ENCODE data around the gene ITPR2.
"Not testable (repeated sequence)": the region's sequence is repeated elsewhere in the genome, so short reads cannot be mapped to it uniquely, and the experiment has no call there.

ITPR2 gene

GRCh38 chr12:26339976-26340375, 493.0 kb downstream of the ITPR2 start:
- DNase-seq (ENCODE audit: low read depth), result no peak

- no peak for DNase-seq (ENCODE audit: low read depth)
These were observed 494.1 kb downstream of the ITPR2 start for GRCh38 chr12:26338586-26339572.

GRCh38 chr12:26335651-26336050, 497.3 kb downstream of the ITPR2 start:
- DNase-seq (ENCODE audit: low read depth), result no peak

DNA sequence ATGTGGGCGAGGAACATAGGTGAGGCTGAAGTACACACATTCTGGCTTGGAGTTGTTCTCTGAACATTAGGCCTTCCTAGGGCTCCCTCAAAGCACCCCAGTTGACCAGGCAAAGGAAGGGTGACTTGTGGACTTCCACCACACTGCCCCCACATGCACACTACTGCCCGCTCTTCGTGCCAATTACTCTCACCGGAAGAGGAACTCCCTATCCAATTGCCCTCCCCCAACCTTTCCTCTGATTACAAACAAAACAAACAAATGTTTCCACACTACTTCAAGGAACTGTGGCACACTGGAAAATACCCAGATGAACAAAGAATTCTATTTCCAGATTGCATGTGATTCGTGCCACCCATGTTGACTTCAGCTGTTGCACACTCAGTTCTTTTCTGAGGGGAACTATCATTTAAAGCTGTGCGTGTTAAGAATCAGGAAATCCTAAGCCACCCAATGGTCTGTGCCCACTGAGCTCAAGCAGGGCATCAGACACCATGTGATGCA, 498.3 kb downstream of the ITPR2 start:
- DNase-seq (ENCODE audit: low read depth), result no peak

- no peak for DNase-seq (ENCODE audit: low read depth)
These were observed 501.0 kb downstream of the ITPR2 start for GRCh38 chr12:26331960-26332359.

DNA sequence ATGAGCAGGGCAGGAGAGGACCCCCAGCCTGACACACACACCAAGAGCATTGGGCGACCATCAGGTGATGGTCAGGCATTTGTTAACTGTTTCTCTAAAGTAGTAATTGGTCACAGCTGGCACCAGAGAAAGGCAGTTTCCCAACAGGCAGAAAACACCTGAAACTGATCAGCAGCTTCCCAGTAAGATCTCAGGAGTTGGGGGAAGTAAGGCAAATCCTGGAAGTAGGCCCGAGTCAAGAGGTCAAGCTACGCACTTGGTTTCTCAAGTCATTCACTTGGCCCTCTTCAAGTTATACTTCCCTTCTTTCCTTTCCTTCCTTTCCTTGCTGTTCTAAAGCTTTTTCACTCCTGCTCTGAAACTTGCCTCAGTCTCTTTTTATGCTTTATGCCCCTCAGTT, 501.9 kb downstream of the ITPR2 start:
- DNase-seq (ENCODE audit: low read depth), result no peak

GRCh38 chr12:26327975-26328644, 504.9 kb downstream of the ITPR2 start:
- DNase-seq (ENCODE audit: low read depth), result no peak

- DNase-seq (ENCODE audit: low read depth), result no peak
These were observed 509.3 kb downstream of the ITPR2 start for GRCh38 chr12:26323673-26324072.

GRCh38 chr12:26319511-26319910, 513.5 kb downstream of the ITPR2 start:
- DNase-seq (ENCODE audit: low read depth), result no peak

GRCh38 chr12:26318661-26319068, 514.3 kb downstream of the ITPR2 start:
- DNase-seq (ENCODE audit: low read depth), result no peak

- no peak for DNase-seq (ENCODE audit: low read depth)
These were observed 514.9 kb downstream of the ITPR2 start for GRCh38 chr12:26317942-26318575.

DNA sequence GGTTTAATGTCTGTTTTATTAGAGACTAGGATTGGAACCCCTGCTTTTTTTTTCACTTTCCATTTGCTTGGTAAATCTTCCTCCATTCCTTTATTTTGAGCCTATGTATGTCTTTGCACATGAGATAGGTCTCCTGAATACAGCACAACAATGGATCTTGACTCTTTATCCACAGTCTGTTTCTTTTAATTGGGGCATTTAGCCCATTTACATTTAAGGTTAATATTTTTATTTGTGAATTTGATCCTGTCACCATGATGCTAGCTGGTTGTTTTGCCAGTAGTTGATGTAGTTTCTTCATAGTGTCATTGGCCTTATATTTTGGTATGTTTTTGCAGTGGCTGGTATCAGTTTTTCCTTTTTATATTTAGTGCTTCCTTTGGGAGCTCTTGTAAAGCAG, 518.9 kb downstream of the ITPR2 start:
- not testable (repeated sequence) for DNase-seq (ENCODE audit: low read depth)

GRCh38 chr12:26310489-26310888, 522.5 kb downstream of the ITPR2 start:
- not testable (repeated sequence) for DNase-seq (ENCODE audit: low read depth)

DNA sequence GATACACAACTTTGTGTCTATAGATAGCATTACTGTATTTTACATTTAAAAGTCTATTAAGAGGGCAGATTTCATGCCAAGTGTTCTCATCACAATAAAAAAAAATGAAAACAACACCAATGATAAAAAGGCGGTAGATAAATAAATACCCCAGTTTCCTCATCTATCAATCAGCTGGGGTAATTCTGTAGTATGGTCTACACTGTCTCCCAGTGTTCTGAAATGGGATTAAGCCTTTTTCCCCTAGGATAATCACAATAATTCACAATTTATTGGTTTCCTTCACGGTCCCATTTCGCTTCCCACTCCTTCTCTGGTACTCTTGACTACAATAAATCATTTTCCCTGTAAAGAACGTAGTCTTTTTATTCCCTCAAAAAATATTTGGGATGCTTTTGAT, 523.4 kb downstream of the ITPR2 start:
- DNase-seq (ENCODE audit: low read depth), result no peak

- no peak for DNase-seq (ENCODE audit: low read depth)
These were observed 528.7 kb downstream of the ITPR2 start for GRCh38 chr12:26304273-26304672.

GRCh38 chr12:26303418-26303817, 529.6 kb downstream of the ITPR2 start:
- no peak for DNase-seq (ENCODE audit: low read depth)

DNA sequence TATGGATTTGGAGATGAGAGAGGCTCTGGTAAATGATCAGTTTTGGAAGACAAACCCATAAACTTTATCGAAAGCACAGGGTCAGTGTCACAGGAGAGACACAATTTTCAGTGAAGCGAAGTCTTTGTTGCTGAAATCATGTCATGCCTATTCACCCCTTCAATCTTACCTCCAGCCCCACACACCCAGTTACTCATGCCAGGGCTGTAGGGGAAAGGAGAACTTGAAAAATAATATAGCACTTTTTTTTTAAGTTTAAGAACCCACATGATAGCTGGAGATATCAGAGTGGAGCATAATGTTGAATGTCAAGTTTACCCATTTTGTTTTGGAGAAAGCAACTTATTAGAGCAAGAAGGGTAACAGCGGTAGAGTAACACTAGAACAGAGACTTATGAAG, 530.2 kb downstream of the ITPR2 start:
- DNase-seq (ENCODE audit: low read depth), result no peak

DNA sequence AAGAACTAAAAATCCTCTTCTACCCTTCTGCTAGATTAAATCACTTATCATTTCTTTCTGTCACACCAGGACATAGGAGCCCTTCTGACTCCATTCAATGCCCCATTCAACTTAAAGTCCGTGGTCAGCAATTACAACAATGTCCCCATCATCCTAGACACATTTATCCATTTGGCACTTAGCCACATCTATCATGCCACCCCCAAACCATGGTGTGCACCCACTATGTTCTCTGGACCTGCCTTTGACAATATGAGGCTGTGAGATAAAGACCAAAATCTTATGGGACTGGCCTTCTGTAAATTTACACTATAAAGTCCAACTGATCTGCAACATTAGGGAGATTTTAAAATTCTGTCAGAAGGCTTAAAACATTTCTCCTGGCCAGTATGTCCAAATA, 533.2 kb downstream of the ITPR2 start:
- DNase-seq (ENCODE audit: low read depth), result no peak

- DNase-seq (ENCODE audit: low read depth), result no peak
These were observed 534.0 kb downstream of the ITPR2 start for GRCh38 chr12:26298785-26299621.

DNA sequence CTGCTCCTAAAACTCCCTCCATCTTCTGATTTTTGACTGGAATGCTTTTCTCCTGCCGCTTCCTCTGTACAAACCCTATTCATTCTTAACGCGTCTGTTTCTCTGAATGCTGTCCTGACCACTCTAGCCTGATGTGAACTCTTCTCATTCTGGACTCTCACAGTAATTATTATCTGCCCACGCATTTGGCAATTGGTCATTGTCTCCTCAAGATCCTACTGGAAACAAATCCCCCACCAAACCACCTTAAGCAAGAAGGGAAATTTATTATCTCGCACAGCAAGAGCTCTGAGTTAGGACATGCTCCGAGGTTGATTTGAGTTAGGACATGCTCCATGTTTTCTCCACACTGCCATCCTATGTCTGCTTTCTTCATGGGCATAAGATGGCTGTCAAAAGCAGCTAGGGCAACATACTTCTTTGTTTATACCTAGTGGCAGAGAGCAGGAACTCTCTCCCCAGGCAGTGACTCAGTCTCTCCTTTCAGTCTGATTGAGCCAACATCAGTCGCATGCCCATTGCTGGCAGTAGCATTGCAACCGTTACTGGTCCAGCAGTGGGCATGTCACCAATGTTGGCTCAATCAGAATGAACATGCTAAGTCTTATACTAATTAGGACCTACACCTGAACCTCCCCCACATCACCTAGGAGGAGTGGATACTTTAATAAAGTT, 535.5 kb downstream of the ITPR2 start:
- DNase-seq (ENCODE audit: low read depth), result no peak

GRCh38 chr12:26295001-26295400, 538.0 kb downstream of the ITPR2 start:
- no peak for DNase-seq (ENCODE audit: low read depth)

Measured in activated T-helper 1 cell treated with Interleukin-2 at 50 U/mL for 16 hours (primary cell).